OCI-LY1 (cell line): ENCODE measurements around the gene CRYBB1.
A peak's percentile ranks its signal among the peaks of the same experiment; 100 is the strongest.

Experiments used
- H2AFZ ChIP-seq: fragments of 200-600 bp; sonication (generic), shearing (Covaris generic); 2 replicates; pipeline ENCODE4 v1.6.0; 2014; ENCODE audit warnings: antibody characterized with exemption, mild to moderate bottlenecking, low read length
- H3F3A ChIP-seq: fragments of 200-600 bp; sonication (generic), shearing (Covaris generic); 2 replicates; pipeline ENCODE4 v1.6.0; 2014; ENCODE audit warnings: mild to moderate bottlenecking, antibody characterized with exemption, low read length, moderate library complexity; ENCODE audit not compliant: insufficient read depth
- H3K27ac ChIP-seq: fragments of 200-600 bp; sonication (generic); 2 replicates; pipeline ENCODE4 v1.5.1; 2014; ENCODE audit warnings: low read length, mixed run types, mild to moderate bottlenecking, low read depth; ENCODE audit not compliant: poor library complexity, severe bottlenecking
- H3K27me3 ChIP-seq: fragments of 200-600 bp; sonication (generic); 2 replicates; pipeline ENCODE4 v1.6.0; 2014; ENCODE audit warnings: antibody characterized with exemption, mild to moderate bottlenecking, low read length, moderate library complexity; ENCODE audit not compliant: insufficient read depth
- H3K36me3 ChIP-seq: fragments of 200-600 bp; sonication (generic); 2 replicates; pipeline ENCODE4 v1.6.1; 2014; ENCODE audit warnings: mild to moderate bottlenecking, antibody characterized with exemption, low read length, moderate library complexity, mixed read lengths; ENCODE audit not compliant: insufficient read depth
- H3K4me1 ChIP-seq: fragments of 200-600 bp; sonication (generic); 2 replicates; pipeline ENCODE4 v1.5.1; 2014; ENCODE audit warnings: mild to moderate bottlenecking, low read length, moderate library complexity; ENCODE audit not compliant: insufficient read depth, severe bottlenecking
- H3K4me2 ChIP-seq: fragments of 200-600 bp; sonication (generic), shearing (Covaris generic); 2 replicates; pipeline ENCODE4 v1.6.1; 2014; ENCODE audit warnings: low read length
- H3K4me3 ChIP-seq: fragments of 200-600 bp; sonication (generic); 2 replicates; pipeline ENCODE4 v1.5.1; 2014; ENCODE audit warnings: low read length, low read depth, mild to moderate bottlenecking, mixed read lengths; ENCODE audit not compliant: poor library complexity, severe bottlenecking
- H3K79me2 ChIP-seq: fragments of 200-600 bp; shearing (Covaris generic); 2 replicates; pipeline ENCODE4 v1.6.1; 2016; ENCODE audit warnings: mixed run types, low read length, mixed read lengths; ENCODE audit not compliant: insufficient read depth
- H3K9ac ChIP-seq: fragments of 200-600 bp; sonication (generic), shearing (Covaris generic); 2 replicates; pipeline ENCODE4 v1.6.1; 2014; ENCODE audit warnings: mild to moderate bottlenecking, low read length, mixed read lengths
- H3K9me2 ChIP-seq: fragments of 200-600 bp; sonication (generic), shearing (Covaris generic); 2 replicates; pipeline ENCODE4 v1.6.1; 2014; ENCODE audit warnings: low read depth, mild to moderate bottlenecking, low read length, mixed read lengths
- H3K9me3 ChIP-seq: fragments of 200-600 bp; shearing (Covaris generic); 2 replicates; pipeline ENCODE4 v1.6.1; 2014; ENCODE audit warnings: low read length, mixed read lengths
- H4K20me1 ChIP-seq: fragments of 200-600 bp; sonication (generic), shearing (Covaris generic); 2 replicates; pipeline ENCODE4 v1.6.0; 2016; ENCODE audit warnings: mild to moderate bottlenecking, low read length; ENCODE audit not compliant: insufficient read depth
- EZH2 ChIP-seq: fragments of 200-600 bp; sonication (generic), shearing (Covaris generic); IDR thresholded peaks from 2 replicates; pipeline ENCODE4 v1.8.0; 2017; ENCODE audit warnings: borderline replicate concordance, mixed run types, mild to moderate bottlenecking, antibody characterized with exemption, low read length, moderate library complexity, mixed read lengths
- TF ChIP-seq, protein P1 (sequence below): fragments of 200-600 bp; sonication (generic), shearing (Covaris generic); IDR thresholded peaks from 2 replicates; pipeline ENCODE4 v1.5.1; 2017; ENCODE audit warnings: mild to moderate bottlenecking, antibody characterized with exemption, low read length, moderate library complexity, mixed read lengths

Gene CRYBB1

DNA sequence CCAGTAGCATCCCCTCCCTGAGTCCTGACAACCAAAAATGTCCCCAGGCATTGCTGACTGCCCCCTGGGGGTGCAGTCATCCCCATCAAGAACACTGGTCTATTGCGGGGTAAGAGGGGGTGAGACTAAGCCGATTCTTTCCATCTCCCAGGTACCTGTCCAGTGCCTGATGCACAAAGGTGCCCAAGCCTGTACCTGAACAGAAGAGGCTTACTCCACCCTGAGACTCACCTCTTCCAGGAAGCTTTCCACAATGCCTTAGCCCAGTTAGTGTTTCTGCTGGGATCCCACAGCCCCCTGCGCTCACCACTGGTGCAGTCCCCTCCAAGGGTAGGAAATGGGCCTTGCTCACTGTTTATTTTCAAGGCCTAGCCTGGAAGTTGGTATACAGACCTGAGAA, 50.8 kb downstream of the CRYBB1 start:
- H3K4me2 ChIP-seq: no peak overlapping the region
- no peaks in the 10 kb centered on the region for H3K9me3 ChIP-seq
- H3K9ac ChIP-seq: no peak overlapping the region
- peak overlapping the region; percentile 64 for H3K27ac ChIP-seq
- no peak overlapping the region for H2AFZ ChIP-seq
- no peak overlapping the region for H3K4me3 ChIP-seq
- H3K79me2 ChIP-seq: peaks cover 36% of the 10 kb centered on the region
- TF ChIP-seq, protein P1, sequence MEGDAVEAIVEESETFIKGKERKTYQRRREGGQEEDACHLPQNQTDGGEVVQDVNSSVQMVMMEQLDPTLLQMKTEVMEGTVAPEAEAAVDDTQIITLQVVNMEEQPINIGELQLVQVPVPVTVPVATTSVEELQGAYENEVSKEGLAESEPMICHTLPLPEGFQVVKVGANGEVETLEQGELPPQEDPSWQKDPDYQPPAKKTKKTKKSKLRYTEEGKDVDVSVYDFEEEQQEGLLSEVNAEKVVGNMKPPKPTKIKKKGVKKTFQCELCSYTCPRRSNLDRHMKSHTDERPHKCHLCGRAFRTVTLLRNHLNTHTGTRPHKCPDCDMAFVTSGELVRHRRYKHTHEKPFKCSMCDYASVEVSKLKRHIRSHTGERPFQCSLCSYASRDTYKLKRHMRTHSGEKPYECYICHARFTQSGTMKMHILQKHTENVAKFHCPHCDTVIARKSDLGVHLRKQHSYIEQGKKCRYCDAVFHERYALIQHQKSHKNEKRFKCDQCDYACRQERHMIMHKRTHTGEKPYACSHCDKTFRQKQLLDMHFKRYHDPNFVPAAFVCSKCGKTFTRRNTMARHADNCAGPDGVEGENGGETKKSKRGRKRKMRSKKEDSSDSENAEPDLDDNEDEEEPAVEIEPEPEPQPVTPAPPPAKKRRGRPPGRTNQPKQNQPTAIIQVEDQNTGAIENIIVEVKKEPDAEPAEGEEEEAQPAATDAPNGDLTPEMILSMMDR: no peak
- no peak for TF ChIP-seq EZH2
- no peaks in the 10 kb centered on the region for H3F3A ChIP-seq
- H3K27me3 ChIP-seq: no peaks in the 10 kb centered on the region
- no peaks in the 10 kb centered on the region for H4K20me1 ChIP-seq
- H3K4me1 ChIP-seq: peaks cover 71% of the 10 kb centered on the region
- H3K36me3 ChIP-seq: peaks cover 11% of the 10 kb centered on the region; the same call in 1 of the 2 replicates
- no peaks in the 10 kb centered on the region for H3K9me2 ChIP-seq

- Histone ChIP-seq H3K9me3 (no peaks in the 10 kb centered on the region), H3F3A (no peaks in the 10 kb centered on the region), H4K20me1 (no peaks in the 10 kb centered on the region), H3K4me2 (no peak overlapping the region), H2AFZ (no peak overlapping the region), H3K9ac (no peak overlapping the region), H3K4me3 (no peak overlapping the region), H3K4me1 (peaks cover 60% of the 10 kb centered on the region), H3K27me3 (no peaks in the 10 kb centered on the region), H3K36me3 (peaks cover 11% of the 10 kb centered on the region; the same call in 1 of the 2 replicates), H3K79me2 (peaks cover 37% of the 10 kb centered on the region), H3K9me2 (no peaks in the 10 kb centered on the region), H3K27ac (peak overlapping the region; percentile 64)
- no peak for TF ChIP-seq EZH2
- TF ChIP-seq, protein P1: no peak
Measured at GRCh38 chr22:26565889-26566288, 51.9 kb downstream of the CRYBB1 start.

DNA sequence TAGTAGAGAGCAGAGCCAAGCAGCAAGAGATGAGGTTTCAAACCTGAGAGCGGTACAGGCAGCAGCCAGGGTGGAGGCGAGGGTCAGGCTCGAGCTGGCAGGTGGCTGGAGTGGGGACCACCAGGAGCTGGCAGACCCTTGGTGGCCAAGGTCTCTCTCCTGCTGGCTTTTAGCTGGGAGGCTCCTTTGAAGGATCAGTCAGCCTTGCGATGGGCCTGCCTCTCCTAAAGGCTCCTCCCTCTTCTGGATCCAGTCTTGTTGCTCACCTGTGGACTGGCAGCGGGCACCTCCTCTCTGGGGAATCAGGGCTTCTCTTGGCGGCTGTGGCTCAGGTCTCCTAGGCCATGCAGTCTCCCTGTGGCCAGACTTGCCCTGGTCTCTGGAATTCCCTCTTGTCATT, 52.6 kb downstream of the CRYBB1 start:
- H2AFZ ChIP-seq: no peak overlapping the region
- H3K4me3 ChIP-seq: no peak overlapping the region
- TF ChIP-seq, protein P1: no peak; the same call in 1 of the 2 replicates
- no peak for TF ChIP-seq EZH2
- no peaks in the 10 kb centered on the region for H3K9me3 ChIP-seq
- H3F3A ChIP-seq: no peaks in the 10 kb centered on the region
- H3K79me2 ChIP-seq: peaks cover 38% of the 10 kb centered on the region
- H3K36me3 ChIP-seq: peaks cover 11% of the 10 kb centered on the region; the same call in 1 of the 2 replicates
- H3K9ac ChIP-seq: no peak overlapping the region; the same call in 1 of the 2 replicates
- peaks cover 55% of the 10 kb centered on the region for H3K4me1 ChIP-seq
- no peaks in the 10 kb centered on the region for H3K9me2 ChIP-seq
- no peaks in the 10 kb centered on the region for H4K20me1 ChIP-seq
- H3K27ac ChIP-seq: peak overlapping the region; percentile 64
- H3K4me2 ChIP-seq: peak overlapping the region; percentile 3; the same call in 1 of the 2 replicates
- no peaks in the 10 kb centered on the region for H3K27me3 ChIP-seq
